HL-60 (cell line): Measurements from ENCODE around the gene OSBPL5.

Source experiments
- DNase-seq, 2 experiments: peaks; one replicate each; pipeline ENCODE4 v3.0.0-alpha.2; 2010 to 2020; ENCODE audit warnings: low read depth in 1 of 2, low spot score in 1 of 2
- H3K27ac ChIP-seq: fragments of 250-450 bp; sonication (Bioruptor Pico); replicated peaks from 2 replicates; pipeline ENCODE4 v1.5.1; 2020; ENCODE audit warnings: mild to moderate bottlenecking, moderate library complexity
- H3K27me3 ChIP-seq: fragments of 250-450 bp; sonication (Bioruptor Pico); 2 replicates; pipeline ENCODE4 v1.5.1; 2021; ENCODE audit warnings: mild to moderate bottlenecking, moderate library complexity; ENCODE audit not compliant: insufficient read depth, poor library complexity, severe bottlenecking
- H3K4me3 ChIP-seq: replicated peaks from 2 replicates; pipeline ENCODE4 v1.5.1; 2011; ENCODE audit warnings: mild to moderate bottlenecking, control low read depth, low read length; ENCODE audit not compliant: insufficient read depth
- CTCF ChIP-seq: IDR thresholded peaks from one replicate; pipeline ENCODE4 v1.5.1; 2011; ENCODE audit warnings: low read length, control low read depth, inconsistent platforms; ENCODE audit not compliant: insufficient read depth
- GABPA ChIP-seq: IDR thresholded peaks from 2 replicates; pipeline ENCODE4 v1.6.1; 2012; ENCODE audit warnings: low read depth
- POLR2AphosphoS5 ChIP-seq: IDR thresholded peaks from 2 replicates; pipeline ENCODE4 v1.6.1; 2012; ENCODE audit warnings: low read depth
- REST ChIP-seq: IDR thresholded peaks from 2 replicates; pipeline ENCODE4 v1.6.1; 2012; ENCODE audit warnings: low read depth; ENCODE audit not compliant: insufficient replicate concordance
- SPI1 ChIP-seq: IDR thresholded peaks from 2 replicates; pipeline ENCODE4 v1.6.1; 2012; ENCODE audit warnings: low read depth, mild to moderate bottlenecking, borderline replicate concordance

Gene OSBPL5

GRCh38 chr11:3042496-3043314 is 122.4 kb downstream of the OSBPL5 start:
- no peak for TF ChIP-seq CTCF
- no peak for TF ChIP-seq POLR2AphosphoS5
- no peak for TF ChIP-seq SPI1
- no peak for TF ChIP-seq GABPA
- TF ChIP-seq REST = no peak
- no peaks in the 10 kb centered on the region for H3K27me3 ChIP-seq
- H3K27ac ChIP-seq = no peak overlapping the region

GRCh38 chr11:3041699-3042441 is 123.2 kb downstream of the OSBPL5 start:
- DNase-seq = no peak

More at GRCh38 chr11:3042496-3043314, 122.4 kb downstream of the OSBPL5 start:
- H3K4me3 ChIP-seq = no peak overlapping the region
- no peak for DNase-seq

More at GRCh38 chr11:3041699-3042441, 123.2 kb downstream of the OSBPL5 start:
- Histone ChIP-seq H3K27me3 (no peaks in the 10 kb centered on the region), H3K4me3 (no peak overlapping the region), H3K27ac (no peak overlapping the region)
- no peak for TF ChIP-seq CTCF
- TF ChIP-seq POLR2AphosphoS5 = no peak
- no peak for TF ChIP-seq SPI1
- no peak for TF ChIP-seq REST
- no peak for TF ChIP-seq GABPA
